Iris pigment epithelial cell (primary cell): ENCODE data around the gene DCP1A.
A peak's percentile ranks its signal among the peaks of the same experiment; 100 is the strongest.
"Not testable (repeated sequence)": the region's sequence is repeated elsewhere in the genome, so short reads cannot be mapped to it uniquely, and the experiment has no call there.

Source experiments
- DNase-seq: peaks from one replicate; pipeline ENCODE4 v3.0.0-alpha.2; 2011; ENCODE audit warnings: low read depth

The DCP1A gene

GRCh38 chr3:53264718-53265117, 82.6 kb downstream of the DCP1A start:
- DNase-seq: no peak

GRCh38 chr3:53263907-53264306, 83.4 kb downstream of the DCP1A start:
- DNase-seq: no peak

DNA sequence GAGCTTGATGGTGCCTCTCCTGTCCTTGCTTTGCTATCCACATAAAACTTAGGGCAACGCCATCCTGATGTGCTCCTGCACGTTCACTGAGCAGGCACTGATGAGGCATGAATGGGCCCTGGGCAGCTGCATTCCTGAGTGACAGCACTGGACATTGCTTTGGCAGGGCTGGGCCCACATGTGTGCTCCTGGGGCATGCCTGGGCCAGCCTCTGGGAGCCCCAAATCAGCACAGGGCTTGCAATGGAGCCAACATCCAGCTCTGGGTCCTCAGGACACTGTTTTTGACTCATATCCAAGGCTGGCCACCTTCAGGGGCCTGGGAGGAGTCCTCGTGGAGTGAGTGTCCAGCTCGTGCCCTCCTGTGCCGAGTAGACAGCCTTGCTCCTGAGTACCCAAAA, 85.6 kb downstream of the DCP1A start:
- no peak for DNase-seq

GRCh38 chr3:53260286-53260785, 87.0 kb downstream of the DCP1A start:
- no peak for DNase-seq

GRCh38 chr3:53259427-53260259, 87.7 kb downstream of the DCP1A start:
- no peak for DNase-seq

GRCh38 chr3:53258600-53259426, 88.5 kb downstream of the DCP1A start:
- no peak for DNase-seq

GRCh38 chr3:53257465-53257864, 89.9 kb downstream of the DCP1A start:
- no peak for DNase-seq

DNA sequence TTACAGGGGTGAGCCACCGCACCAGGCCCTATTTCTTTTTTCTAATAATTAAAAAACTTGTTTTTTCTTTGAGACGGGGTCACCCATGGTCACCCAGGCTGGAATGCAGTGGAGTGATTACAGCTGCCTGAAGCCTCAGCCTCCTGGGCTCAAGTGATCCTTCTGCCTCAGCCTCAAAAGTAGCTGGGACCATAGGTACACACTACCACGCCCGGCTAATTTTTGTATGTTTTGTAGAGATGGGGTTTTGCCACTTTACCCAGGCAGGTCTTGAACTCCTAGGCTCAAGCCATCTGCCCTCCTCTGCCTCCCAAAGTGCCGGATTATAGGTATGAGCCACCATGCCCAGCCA, 90.7 kb downstream of the DCP1A start:
- no peak for DNase-seq

GRCh38 chr3:53255775-53256703, 91.3 kb downstream of the DCP1A start, which contains the start of gene TKT:
TSS of gene TKT (minus strand) at chr3:53256022. CDS start at chr3:53255942, 80 bp downstream.
- DNase-seq: peak; percentile 91

DNA sequence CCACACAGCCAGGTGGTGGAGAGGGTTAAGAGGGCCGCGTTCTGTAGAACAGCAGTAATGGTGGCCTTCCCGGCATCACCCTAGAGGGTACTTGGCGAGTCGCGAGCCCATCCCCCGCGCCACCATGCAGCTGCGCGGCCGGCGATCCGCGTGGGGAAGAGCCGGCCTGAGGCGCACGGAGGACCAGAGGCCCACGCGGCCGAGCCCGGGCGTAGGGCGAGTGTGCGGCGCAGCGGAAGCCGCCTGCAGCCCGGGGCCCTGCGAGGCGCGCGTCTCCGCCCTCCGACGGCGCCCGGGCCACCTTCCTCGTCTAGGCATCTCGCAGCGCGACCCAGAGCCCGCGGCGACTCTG, 91.9 kb downstream of the DCP1A start:
- peak; percentile 36 for DNase-seq

- peak; percentile 66 for DNase-seq
These were observed 92.6 kb downstream of the DCP1A start for GRCh38 chr3:53254509-53255422.

- peak; percentile 35 for DNase-seq
These were observed 93.4 kb downstream of the DCP1A start for GRCh38 chr3:53253707-53254508.

GRCh38 chr3:53252947-53253322, 94.4 kb downstream of the DCP1A start:
- DNase-seq: not testable (repeated sequence)

DNA sequence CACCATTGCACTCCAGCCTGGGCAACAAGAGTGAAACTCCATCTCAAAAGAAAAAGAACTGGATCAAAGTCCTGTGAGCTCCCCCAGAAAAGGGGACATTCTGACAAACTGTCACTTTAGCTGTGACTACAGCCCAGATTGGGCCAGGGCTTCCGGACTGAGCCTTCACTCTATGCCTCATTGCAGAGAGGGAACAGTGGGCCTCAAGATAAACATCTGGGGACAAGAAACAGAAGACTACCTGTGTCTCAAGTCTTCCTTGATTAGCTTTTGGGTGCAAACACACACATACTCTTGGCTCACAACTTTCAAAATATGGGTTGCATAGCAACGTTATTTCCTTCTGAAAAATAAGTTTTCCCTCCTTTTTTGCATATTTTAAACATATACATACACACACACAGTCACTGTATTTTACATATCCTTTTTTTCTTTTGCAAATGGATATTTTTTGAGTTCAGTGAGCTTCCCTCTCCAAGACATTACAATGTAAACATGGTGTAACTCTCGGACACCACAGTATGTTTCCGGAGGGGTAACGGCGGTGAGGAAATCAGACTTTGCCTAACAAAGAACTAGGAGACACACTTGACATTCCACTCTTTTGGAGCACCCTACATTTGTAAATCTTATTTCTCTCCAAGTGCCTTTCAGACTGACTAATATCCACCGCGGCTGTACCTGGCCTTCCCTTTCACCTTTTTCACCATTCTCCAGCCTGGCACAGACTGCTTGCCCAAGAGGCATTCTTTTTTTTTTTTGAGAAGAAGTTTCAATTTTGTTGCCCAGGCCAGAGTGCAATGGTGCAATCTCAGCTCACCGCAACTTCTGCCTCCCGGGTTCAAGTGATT, 95.0 kb downstream of the DCP1A start:
- peak; percentile 62 for DNase-seq

GRCh38 chr3:53250881-53251605, 96.3 kb downstream of the DCP1A start:
- no peak for DNase-seq

GRCh38 chr3:53250453-53250852, 96.9 kb downstream of the DCP1A start:
- DNase-seq: no peak

DNA sequence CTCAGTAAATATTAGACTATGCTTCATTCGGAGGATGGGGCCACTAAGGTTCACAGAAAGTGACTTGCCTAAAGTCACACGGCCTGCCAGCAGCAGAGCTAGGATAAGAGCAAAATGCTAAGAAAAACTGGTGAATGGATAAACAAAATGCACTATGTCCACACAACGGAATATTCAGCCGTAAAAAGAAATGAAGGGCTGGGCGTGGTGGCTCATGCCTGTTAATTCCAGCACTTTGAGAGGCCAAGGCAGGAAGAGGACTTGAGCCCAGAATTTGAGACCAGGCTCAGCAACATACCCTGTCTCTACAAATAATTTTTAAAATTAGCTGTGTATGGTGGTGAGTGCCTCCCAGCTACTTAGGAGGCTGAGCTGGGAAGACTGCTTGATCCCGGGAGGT, 99.2 kb downstream of the DCP1A start:
- DNase-seq: no peak

DNA sequence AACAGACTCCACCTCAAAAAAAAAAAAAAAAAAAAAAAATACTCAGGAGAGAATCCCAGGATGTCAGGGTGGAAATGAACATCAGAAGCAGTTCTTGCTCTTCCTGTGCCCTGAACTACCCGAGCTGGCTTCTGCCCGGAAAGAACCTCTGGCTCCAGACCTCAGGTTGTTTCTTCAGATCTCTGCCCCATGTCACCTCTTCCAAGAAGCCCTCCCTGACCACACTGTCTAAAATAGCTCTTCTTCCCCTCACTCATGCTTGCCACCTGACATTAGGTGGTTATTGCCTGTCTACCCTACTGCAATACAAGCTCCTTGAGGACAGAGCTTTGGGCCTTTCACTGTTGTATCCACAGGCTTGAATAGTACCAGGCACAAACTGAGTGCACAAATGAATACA, 99.7 kb downstream of the DCP1A start:
- DNase-seq: no peak
